Liver (tissue), 3 donors: ENCODE results near the gene ZNF541.

Source experiments
- EGR1 ChIP-seq, 2 donors: IDR thresholded peaks; 2 replicates each; pipeline ENCODE4 v1.6.1; 2016 to 2018; ENCODE audit warnings: antibody characterized with exemption in 2 of 2, low read depth in 2 of 2
- GABPA ChIP-seq, 2 donors: IDR thresholded peaks in 1 of 2; conservative IDR thresholded peaks in 1 of 2; 2 replicates each; pipeline ENCODE4 v1.6.1; 2016; ENCODE audit warnings: antibody characterized with exemption in 2 of 2, mild to moderate bottlenecking in 1 of 2, moderate library complexity in 1 of 2
- SP1 ChIP-seq: IDR thresholded peaks from 2 replicates; pipeline ENCODE4 v1.6.1; 2018; ENCODE audit warnings: antibody characterized with exemption, mild to moderate bottlenecking
- TAF1 ChIP-seq: conservative IDR thresholded peaks from 2 replicates; pipeline ENCODE4 v1.6.1; 2016; ENCODE audit warnings: antibody characterized with exemption, mild to moderate bottlenecking
- YY1 ChIP-seq: IDR thresholded peaks from 2 replicates; pipeline ENCODE4 v1.6.1; 2016; ENCODE audit warnings: antibody characterized with exemption, mild to moderate bottlenecking
- TF ChIP-seq, protein P1 (sequence below): fragments of 150-350 bp; IDR thresholded peaks from 2 replicates; pipeline ENCODE4 v1.5.1; 2017; ENCODE audit warnings: improper control_type of control experiment, low read depth, low read length; ENCODE audit not compliant: missing input control
- TF ChIP-seq, protein P2 (sequence below): IDR thresholded peaks from 2 replicates; pipeline ENCODE4 v1.6.1; 2016; ENCODE audit warnings: antibody characterized with exemption
- TF ChIP-seq, protein P3 (sequence below): IDR thresholded peaks from 2 replicates; pipeline ENCODE4 v1.6.1; 2016; ENCODE audit warnings: antibody characterized with exemption
- donor health status: healthy.
- donor health status: healthy.

DNA sequence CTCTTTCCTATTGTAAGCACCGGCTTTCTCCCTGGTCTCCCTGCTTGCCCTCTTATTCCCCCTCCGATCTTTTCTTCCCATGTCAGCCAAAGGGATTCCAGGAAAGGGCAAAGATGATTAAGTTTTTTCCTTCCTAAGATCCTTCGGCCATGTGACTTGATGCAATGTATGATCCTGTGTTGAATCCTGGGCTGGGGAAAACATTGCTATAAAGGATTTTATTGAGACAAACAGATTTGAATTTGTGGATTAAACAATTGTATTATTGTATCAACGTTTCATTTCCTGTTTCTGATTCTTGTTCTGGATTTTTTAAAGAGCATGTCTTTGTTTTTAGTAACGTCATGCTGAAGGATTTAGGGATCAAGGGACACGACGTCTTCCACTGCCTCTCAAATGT lies 16.9 kb upstream of the ZNF541 start:
- TF ChIP-seq, protein P1, sequence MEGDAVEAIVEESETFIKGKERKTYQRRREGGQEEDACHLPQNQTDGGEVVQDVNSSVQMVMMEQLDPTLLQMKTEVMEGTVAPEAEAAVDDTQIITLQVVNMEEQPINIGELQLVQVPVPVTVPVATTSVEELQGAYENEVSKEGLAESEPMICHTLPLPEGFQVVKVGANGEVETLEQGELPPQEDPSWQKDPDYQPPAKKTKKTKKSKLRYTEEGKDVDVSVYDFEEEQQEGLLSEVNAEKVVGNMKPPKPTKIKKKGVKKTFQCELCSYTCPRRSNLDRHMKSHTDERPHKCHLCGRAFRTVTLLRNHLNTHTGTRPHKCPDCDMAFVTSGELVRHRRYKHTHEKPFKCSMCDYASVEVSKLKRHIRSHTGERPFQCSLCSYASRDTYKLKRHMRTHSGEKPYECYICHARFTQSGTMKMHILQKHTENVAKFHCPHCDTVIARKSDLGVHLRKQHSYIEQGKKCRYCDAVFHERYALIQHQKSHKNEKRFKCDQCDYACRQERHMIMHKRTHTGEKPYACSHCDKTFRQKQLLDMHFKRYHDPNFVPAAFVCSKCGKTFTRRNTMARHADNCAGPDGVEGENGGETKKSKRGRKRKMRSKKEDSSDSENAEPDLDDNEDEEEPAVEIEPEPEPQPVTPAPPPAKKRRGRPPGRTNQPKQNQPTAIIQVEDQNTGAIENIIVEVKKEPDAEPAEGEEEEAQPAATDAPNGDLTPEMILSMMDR, result no peak
- no peak for TF ChIP-seq EGR1 (IDR thresholded peaks at IDR 0.05; ENCODE audit: low read depth in 2 of 2)
- TF ChIP-seq, protein P2, sequence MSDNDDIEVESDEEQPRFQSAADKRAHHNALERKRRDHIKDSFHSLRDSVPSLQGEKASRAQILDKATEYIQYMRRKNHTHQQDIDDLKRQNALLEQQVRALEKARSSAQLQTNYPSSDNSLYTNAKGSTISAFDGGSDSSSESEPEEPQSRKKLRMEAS, result no peak
- TF ChIP-seq YY1, result no peak
- TF ChIP-seq GABPA (IDR thresholded peaks at IDR 0.05 in 1 of 2, conservative IDR thresholded peaks at IDR 0.05 in 1 of 2), result no peak
- no peak for TF ChIP-seq TAF1
- no peak for TF ChIP-seq SP1
- TF ChIP-seq, protein P3, sequence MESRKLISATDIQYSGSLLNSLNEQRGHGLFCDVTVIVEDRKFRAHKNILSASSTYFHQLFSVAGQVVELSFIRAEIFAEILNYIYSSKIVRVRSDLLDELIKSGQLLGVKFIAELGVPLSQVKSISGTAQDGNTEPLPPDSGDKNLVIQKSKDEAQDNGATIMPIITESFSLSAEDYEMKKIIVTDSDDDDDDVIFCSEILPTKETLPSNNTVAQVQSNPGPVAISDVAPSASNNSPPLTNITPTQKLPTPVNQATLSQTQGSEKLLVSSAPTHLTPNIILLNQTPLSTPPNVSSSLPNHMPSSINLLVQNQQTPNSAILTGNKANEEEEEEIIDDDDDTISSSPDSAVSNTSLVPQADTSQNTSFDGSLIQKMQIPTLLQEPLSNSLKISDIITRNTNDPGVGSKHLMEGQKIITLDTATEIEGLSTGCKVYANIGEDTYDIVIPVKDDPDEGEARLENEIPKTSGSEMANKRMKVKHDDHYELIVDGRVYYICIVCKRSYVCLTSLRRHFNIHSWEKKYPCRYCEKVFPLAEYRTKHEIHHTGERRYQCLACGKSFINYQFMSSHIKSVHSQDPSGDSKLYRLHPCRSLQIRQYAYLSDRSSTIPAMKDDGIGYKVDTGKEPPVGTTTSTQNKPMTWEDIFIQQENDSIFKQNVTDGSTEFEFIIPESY, result no peak
